HG02642 (cell line): Measurements from ENCODE around the gene SATB2.

ENCODE experiments used
- ATAC-seq: cut with Tn5 transposase; IDR thresholded peaks from one replicate; pipeline ENCODE4 v1.9.1; 2021; ENCODE audit warnings: mild to moderate bottlenecking; ENCODE audit not compliant: unreplicated experiment, poor library complexity

Gene SATB2

GRCh38 chr2:199455210-199455544, 2.6 kb downstream of the SATB2 start:
- no peak for ATAC-seq

GRCh38 chr2:199452991-199453379, 4.8 kb downstream of the SATB2 start:
- ATAC-seq, result no peak

GRCh38 chr2:199452260-199452990, 5.3 kb downstream of the SATB2 start:
- no peak for ATAC-seq

GRCh38 chr2:199449956-199450355, 7.8 kb downstream of the SATB2 start:
- no peak for ATAC-seq

- no peak for ATAC-seq
Measured at GRCh38 chr2:199449455-199449854, 8.3 kb downstream of the SATB2 start.

GRCh38 chr2:199446996-199447576, 10.7 kb downstream of the SATB2 start:
- no peak for ATAC-seq

- ATAC-seq, result no peak
Measured at GRCh38 chr2:199444749-199445148, 13.0 kb downstream of the SATB2 start.

GRCh38 chr2:199443589-199444130, 14.1 kb downstream of the SATB2 start:
- no peak for ATAC-seq

GRCh38 chr2:199442173-199442572, 15.6 kb downstream of the SATB2 start:
- no peak for ATAC-seq

- no peak for ATAC-seq
Measured at GRCh38 chr2:199441759-199442158, 16.0 kb downstream of the SATB2 start.

GRCh38 chr2:199440118-199440517, 17.6 kb downstream of the SATB2 start:
- no peak for ATAC-seq

- no peak for ATAC-seq
Measured at GRCh38 chr2:199439542-199439941, 18.2 kb downstream of the SATB2 start.

- ATAC-seq, result no peak
Measured at GRCh38 chr2:199439066-199439465, 18.7 kb downstream of the SATB2 start.

GRCh38 chr2:199434555-199434954, 23.2 kb downstream of the SATB2 start:
- ATAC-seq, result no peak

- no peak for ATAC-seq
Measured at GRCh38 chr2:199433204-199433832, 24.4 kb downstream of the SATB2 start.

GRCh38 chr2:199431746-199432213, 26.0 kb downstream of the SATB2 start:
- ATAC-seq, result no peak

GRCh38 chr2:199430214-199430613, 27.5 kb downstream of the SATB2 start:
- ATAC-seq, result no peak

GRCh38 chr2:199428291-199428690, 29.4 kb downstream of the SATB2 start:
- ATAC-seq, result no peak

GRCh38 chr2:199424160-199424559, 33.6 kb downstream of the SATB2 start:
- ATAC-seq, result no peak

GRCh38 chr2:199419428-199419827, 38.3 kb downstream of the SATB2 start:
- no peak for ATAC-seq

- ATAC-seq, result no peak
Measured at GRCh38 chr2:199414465-199414864, 43.3 kb downstream of the SATB2 start.
